DMS114 treated with DMSO at 0.1 percent for 48 hours (cell line): ENCODE data around the gene PPM1L.
A peak's percentile ranks its signal among the peaks of the same experiment; 100 is the strongest.
"Not testable (repeated sequence)": the region's sequence is repeated elsewhere in the genome, so short reads cannot be mapped to it uniquely, and the experiment has no call there.

ENCODE experiments used
- DNase-seq: peaks from one replicate; lab custom pipeline; 2025; ENCODE audit not compliant: unreplicated experiment; lab: John Stamatoyannopoulos, UW

PPM1L gene

DNA sequence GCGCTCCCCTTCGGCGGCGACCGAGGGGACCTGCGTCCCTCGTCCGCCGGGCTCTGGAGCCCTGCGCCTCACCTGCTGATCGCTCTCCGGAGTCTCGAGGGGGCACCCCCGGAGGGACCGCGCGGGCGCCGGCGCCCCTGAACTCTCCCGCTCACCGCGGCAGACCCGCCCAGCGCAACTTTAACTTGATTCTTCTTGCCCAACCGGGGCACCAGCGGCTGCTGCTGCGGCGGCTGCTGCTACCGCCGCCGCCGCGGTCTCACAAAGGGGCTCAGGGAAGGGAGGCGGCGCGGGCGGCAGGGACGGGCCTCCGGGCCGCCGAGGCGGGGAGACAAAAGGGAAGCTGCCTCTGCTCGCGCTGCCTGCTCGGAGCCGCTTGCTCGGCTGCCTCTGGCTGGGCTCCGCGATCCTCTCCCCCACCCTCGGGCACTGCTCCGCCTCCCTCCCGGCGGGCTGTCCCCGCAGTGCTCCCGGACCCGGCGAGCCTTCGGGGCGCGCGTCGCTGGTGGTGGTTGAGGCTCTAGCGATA lies at the start of gene PPM1L:
Gene PPM1L, plus strand, starts transcription at position 456 of the 529 bp plus-strand sequence.
- peak; percentile 27 for DNase-seq

GRCh38 chr3:160707187-160707794 lies 48.7 kb upstream of the PPM1L start:
- peak; percentile 43 for DNase-seq

DNA sequence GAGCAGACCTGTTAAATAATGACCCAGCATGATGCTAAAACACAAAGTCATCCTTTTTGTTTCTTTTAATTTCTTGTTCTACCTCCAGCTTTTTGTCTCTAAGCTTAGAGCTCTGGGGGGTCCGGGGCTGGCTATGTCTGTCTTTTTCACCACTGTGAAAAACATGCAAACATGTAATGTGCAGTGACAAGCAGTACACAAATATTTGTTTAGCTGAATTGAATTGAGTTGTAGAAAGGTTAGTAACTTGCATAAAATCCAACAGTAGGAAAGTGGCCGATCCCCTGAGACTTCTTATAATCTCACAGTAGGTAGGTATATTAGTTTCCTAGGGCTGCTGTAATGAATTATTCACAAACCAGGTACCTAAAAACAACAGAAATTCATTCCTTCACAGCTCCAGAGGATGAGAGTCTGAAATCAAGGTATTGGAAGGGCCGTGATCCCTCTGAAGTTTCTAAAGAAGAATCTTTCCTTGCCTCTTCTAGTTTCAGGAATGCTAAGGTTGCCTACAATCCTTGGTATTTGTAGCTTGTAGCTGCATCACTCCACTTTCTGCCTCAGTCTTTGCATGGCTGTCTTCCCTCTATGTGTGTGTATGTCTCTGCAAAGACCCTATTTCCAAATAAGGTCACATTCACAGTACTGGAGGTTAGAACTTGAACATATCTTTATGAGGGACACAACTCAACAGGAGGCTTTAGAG lies 46.4 kb upstream of the PPM1L start:
- no peak for DNase-seq

GRCh38 chr3:160713144-160713543 lies 42.9 kb upstream of the PPM1L start:
- DNase-seq, result not testable (repeated sequence)

DNA sequence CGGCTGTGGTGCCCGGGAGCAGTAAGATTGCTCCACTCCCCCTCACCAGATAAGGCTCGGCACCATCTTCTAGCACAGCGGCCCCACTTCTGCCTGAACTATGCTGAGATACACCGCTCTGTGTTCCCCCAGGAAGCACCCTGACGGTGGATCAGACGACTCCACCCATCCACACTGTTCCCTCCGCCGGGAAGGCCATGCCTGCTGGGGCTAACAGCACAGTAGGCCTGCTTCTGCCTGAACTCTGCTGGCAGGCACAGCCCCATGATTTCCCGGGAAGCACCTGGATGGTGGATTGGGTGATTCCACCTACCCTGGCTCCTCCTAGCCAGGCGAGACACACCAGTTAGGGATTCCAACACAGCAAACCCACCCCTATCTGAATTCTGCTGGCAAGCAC lies 36.3 kb upstream of the PPM1L start:
- DNase-seq, result no peak

DNA sequence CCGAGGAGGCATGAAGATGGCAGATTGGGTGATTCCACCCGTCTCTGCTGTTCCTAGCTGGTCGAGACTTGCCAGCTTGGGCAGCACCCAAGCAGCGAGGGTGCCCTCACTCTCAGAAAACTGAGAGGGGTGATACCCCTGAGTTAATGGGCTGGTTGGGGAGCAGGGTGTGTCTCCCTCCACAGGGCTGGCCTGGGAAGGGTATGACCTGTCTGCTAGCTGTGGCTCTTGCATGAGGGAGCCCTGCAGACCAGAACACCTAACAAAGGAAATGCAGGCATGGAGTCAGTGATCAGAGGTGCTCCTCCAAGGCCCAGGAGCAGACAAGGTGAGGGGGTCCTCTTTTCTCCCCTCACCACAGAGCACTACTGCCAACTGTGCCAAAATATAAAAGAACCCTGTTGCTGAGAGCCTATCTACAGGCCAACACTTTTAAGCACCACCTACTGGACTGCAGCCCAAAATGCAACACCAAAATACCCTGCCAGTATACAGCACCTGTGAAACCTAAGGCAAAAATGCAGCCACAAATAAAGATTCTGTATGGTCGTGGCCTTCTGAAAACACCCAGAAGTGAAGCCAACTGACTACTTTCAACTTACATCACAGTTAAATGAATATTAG lies 35.8 kb upstream of the PPM1L start:
- DNase-seq, result no peak

DNA sequence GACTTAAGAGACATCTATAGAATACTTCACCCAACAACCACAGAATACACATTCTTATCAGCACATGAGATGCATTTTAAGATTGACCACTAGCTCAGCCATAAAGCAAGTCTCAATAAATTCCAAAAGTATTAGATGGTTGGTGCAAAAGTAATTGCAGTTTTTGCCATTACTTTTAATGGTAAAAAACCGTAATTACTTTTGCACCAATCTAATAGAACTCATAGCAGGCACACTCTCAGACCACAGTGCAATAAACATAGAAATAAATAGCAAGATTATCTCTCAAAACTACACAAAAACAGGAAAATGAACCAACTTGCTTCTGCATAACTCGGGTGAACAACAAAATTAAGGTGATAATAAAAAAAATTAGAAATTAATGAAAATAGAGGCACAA lies 33.7 kb upstream of the PPM1L start:
- DNase-seq, result no peak

- no peak for DNase-seq
Observed at GRCh38 chr3:160725338-160725737, 30.7 kb upstream of the PPM1L start.

GRCh38 chr3:160735826-160736225 lies 20.2 kb upstream of the PPM1L start:
- no peak for DNase-seq

DNA sequence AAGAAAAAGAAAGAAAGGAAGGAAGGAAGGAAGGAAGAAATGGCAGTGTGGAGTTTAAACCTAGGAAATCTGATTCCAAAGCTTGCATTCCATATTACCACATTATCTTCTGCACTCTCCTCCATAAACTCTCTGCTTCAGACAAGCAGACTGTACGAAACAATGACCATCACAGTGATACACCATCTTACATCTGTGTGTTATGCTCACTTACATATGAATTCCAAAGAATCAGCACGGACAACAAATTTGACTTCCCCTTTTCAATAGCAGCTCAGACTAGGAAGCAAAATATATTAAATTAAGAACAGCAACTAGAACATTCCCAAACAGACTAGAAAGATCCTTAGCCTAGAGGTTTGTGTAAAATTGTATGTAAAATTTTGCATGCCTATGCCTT lies 18.0 kb upstream of the PPM1L start:
- no peak for DNase-seq

- DNase-seq, result no peak
Observed at GRCh38 chr3:160739079-160739478, 17.0 kb upstream of the PPM1L start.

DNA sequence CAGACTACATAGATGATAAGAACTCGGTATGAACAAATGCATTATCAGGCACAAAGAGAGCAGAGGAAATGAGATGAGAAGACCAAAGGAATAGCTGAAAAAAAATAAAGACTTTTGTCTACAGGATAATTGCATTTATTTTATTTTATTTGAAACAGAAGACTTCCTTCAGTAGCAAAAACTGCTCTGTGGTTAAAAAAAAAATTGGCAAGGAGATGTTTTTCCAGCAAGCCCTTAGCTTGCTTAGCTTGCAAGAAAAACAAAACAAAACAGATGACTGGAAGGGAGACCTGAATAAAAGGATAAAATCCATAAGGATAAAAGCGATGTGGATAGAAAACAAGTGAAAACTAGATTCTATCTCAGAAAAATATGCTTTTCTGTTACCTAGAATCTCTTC lies 9.1 kb upstream of the PPM1L start:
- DNase-seq, result no peak

GRCh38 chr3:160747422-160747821 lies 8.6 kb upstream of the PPM1L start:
- no peak for DNase-seq

DNA sequence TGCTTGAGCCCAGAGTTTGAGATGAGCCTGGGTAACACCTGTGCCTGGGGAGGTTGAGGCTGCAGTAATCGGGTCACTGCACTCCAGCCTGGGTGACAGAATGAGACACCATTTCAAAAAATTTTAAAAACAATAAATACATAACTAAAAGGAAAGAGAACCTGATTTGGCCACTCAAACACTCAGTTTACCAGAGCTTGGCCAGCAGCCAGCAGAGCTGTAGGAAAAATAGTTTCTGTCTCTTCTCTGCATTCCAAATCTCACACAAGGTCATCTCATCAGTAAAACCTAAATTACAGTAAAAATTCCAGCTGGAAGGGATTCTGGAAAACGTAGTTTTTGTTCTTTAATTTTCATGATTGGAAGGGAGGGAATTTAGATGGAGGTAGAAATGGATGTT lies 7.8 kb upstream of the PPM1L start:
- no peak for DNase-seq

GRCh38 chr3:160748787-160749186 lies 7.2 kb upstream of the PPM1L start:
- DNase-seq, result no peak

GRCh38 chr3:160753953-160754352 lies 2.1 kb upstream of the PPM1L start:
- DNase-seq, result no peak

DNA sequence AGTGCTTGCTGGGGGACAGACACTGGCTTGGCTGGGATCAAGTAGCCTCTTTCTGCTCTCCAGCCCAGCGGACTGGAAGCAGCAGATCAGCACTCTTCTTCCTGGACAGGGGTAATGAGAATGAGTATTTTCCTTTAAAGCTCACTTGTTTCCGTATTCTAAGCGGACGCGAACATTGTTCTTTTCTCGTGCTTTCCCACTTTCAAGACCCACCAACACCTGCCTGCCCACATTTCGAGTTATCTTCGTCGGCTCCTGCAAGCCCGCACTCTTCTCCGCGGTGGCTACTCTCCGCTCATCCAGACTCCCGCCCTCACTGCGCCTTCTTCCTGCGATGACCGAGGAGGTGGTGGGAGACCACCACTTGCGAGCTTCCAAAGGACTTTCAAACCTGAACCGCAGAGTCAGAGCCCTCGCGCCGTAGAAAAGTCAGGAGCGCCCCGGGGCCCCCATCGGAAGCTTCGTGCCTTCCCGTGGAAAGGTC lies 1.6 kb upstream of the PPM1L start:
- DNase-seq, result peak; percentile 28

GRCh38 chr3:160754855-160755747 lies 930 bp upstream of the PPM1L start:
- DNase-seq, result peak; percentile 82

DNA sequence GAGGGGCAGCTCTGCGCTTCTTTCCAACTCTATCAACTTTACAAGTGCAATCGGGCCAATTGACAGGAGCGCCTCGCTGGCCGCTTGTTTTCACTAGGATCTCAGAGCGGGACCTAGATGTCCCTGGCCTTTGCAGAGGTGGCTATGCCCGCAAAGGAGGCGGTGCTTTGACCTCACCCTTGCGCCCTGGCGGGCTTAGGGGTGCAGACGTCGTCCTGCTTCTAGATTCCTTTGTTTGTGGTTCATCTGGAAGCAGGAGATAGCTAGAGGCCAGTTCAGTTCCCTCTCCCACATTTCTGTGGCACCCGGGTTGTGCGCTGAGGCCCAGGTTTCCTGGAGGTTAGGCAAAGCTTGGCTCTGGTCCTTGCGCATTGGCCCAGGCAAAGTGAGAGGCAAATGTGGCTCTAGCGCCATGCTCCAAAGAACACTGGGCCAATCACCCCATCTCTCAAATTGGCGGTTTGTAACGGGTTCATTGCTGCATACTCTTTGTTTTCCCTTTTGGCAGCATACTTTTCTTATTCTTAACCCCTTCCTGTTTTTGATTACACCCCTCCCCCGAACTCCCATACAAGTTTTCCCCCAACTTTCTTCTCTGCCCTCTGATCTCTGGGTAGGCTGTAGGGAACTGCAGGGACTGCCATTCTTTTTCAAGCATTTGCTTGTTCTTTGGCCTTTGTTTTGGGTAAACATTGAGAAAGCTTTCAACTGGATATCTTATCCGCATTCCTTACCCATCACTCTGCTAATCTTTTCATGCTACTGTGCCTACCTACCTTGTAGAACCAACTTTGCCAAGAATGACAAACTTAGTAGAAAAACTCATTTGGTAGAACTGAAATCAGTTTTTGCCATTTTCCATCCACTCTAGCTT lies 1.4 kb downstream of the PPM1L start:
- DNase-seq, result no peak

DNA sequence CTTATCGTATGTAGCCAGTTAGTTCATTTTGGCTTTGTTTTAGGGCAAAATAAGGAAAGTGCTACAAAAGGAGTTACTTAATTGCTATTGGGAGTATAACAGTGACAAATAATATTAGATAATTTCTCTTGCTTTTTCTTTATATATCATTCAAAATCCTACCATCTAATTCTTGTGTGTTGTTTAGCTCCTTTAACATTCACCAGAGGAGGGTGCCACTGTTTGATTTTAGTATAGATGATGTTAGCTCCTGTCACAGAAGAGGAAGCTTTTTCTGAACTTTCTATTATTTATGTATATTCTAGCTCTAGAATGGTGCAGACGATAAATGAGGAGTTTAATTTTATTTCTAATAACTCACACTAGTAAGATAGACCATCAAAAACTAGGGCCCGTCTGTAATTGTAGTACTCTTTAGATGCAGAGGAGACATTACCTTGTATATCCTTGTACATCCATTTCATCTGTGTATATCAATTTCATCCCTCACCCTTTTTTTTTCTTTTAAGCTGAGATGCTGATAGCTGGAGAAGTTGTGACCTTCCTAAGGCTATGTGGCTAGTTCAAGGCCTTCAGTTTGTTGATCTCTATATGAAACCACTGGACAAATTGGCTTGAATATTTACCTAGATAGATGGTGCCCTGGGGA lies 3.0 kb downstream of the PPM1L start:
- no peak for DNase-seq
